Measurements from ENCODE around the gene ITGB1BP1.
"Not testable (repeated sequence)": the region's sequence is repeated elsewhere in the genome, so short reads cannot be mapped to it uniquely, and the experiment has no call there.

Gene ITGB1BP1

DNA sequence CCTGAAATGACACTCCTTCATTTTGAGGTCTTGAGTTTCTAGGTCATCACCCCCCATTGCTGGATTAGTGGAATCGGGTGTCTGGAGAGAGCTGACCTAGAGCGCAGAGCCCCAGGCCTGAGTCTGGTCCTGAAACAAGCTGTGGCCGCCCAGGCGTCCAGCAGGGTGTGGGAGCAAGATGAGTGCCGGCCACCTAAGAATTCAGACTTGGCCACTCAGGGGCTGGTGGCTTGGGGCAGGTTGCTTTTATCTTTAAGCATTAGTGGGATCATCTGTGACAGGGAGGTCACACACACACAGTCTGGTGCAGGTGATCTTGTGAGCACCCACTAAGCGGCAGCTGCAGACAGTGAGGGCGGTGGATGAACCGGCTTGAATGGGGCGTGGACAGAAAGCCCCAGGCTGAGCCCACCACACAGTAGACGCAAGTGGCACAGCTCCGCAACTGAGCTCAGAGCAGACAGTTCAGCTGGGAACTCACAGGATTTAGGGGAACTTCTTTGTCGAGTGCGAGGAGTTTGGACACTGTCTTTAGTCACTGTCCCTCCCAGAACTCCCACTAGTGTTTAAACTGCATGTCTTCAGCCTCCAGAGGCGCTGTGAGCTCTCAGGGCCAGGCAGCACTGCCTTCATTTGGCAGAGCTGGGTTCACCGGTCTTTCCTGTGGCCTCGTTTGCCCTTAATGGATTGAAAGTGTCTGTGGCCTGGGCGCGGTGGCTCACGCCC lies 21.5 kb downstream of the ITGB1BP1 start:
- TF ChIP-seq, protein P1, sequence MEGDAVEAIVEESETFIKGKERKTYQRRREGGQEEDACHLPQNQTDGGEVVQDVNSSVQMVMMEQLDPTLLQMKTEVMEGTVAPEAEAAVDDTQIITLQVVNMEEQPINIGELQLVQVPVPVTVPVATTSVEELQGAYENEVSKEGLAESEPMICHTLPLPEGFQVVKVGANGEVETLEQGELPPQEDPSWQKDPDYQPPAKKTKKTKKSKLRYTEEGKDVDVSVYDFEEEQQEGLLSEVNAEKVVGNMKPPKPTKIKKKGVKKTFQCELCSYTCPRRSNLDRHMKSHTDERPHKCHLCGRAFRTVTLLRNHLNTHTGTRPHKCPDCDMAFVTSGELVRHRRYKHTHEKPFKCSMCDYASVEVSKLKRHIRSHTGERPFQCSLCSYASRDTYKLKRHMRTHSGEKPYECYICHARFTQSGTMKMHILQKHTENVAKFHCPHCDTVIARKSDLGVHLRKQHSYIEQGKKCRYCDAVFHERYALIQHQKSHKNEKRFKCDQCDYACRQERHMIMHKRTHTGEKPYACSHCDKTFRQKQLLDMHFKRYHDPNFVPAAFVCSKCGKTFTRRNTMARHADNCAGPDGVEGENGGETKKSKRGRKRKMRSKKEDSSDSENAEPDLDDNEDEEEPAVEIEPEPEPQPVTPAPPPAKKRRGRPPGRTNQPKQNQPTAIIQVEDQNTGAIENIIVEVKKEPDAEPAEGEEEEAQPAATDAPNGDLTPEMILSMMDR (IDR thresholded peaks at IDR 0.05; ENCODE audit: control insufficient read depth, extremely low read depth, insufficient read depth): no peak
- H3K4me3 ChIP-seq (ENCODE audit: low read depth, low read length): no peak overlapping the region
- no peak for DNase-seq (ENCODE audit: low read depth)

DNA sequence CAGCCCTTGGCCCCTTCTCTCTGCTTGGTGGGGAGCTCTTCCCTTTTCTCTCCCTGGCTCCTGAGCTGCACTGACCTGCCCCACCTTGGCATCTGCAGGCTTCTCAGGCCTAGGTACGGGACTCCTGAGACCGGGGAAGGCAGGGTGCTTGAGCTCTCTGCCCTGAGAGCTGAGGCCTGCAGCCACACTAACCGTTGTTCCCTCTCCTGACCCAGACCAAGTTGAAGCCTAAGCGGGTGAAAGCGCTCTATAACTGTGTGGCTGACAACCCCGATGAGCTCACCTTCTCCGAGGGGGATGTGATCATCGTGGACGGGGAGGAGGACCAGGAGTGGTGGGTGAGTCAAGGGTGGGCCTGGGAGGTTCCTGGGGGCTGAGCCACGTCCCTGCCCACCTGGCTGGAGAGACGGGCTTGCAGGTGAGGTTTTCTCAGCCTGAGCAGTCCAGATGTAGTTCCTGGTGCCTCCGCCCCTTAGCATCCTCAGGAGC lies 22.2 kb downstream of the ITGB1BP1 start:
- no peak for DNase-seq (ENCODE audit: low read depth)
- no peak overlapping the region for H3K4me3 ChIP-seq (ENCODE audit: low read depth, low read length)
- TF ChIP-seq, protein P1 (IDR thresholded peaks at IDR 0.05; ENCODE audit: control insufficient read depth, extremely low read depth, insufficient read depth): no peak

DNA sequence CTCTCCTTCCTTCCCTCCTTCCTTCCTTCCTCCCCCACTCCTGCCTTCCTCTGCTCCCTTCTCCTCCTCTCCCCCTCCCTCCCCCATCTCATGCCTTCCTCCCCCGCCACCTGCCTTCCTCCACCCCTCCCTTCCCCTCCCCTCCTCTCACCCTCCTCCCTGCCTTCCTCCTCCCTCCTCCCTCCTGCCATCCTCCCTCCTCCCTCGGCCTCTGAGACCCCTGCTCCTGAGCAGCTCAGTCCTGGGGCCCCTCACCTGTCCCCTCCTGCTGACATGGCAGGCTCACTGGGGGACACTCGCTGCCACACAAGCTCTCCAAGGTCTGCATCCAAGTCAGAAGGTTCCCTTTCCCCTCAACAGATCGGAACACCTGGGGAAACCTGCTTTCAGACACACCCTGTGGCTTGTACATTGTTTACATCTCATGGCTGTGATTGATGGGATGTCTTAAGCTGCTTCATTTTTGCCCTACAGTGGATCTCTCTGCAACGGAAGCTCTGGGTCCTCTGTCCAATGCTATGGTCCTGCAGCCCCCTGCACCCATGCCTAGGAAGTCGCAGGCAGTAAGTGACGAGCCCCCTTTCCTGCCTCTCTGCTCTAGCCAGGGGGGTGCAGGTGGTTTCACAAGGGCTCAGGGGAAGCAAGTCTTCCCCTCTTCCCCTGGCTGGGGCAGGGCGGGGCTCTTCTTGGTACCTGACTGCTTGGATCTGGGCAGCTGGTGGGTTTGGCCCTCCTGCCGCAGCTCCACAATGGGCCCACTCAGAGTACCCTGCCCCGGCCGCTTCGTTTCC lies 22.9 kb downstream of the ITGB1BP1 start:
- H3K4me3 ChIP-seq (ENCODE audit: low read depth, low read length): no peak overlapping the region
- no peak for DNase-seq (ENCODE audit: low read depth)
- TF ChIP-seq, protein P1 (IDR thresholded peaks at IDR 0.05; ENCODE audit: control insufficient read depth, extremely low read depth, insufficient read depth): no peak

DNA sequence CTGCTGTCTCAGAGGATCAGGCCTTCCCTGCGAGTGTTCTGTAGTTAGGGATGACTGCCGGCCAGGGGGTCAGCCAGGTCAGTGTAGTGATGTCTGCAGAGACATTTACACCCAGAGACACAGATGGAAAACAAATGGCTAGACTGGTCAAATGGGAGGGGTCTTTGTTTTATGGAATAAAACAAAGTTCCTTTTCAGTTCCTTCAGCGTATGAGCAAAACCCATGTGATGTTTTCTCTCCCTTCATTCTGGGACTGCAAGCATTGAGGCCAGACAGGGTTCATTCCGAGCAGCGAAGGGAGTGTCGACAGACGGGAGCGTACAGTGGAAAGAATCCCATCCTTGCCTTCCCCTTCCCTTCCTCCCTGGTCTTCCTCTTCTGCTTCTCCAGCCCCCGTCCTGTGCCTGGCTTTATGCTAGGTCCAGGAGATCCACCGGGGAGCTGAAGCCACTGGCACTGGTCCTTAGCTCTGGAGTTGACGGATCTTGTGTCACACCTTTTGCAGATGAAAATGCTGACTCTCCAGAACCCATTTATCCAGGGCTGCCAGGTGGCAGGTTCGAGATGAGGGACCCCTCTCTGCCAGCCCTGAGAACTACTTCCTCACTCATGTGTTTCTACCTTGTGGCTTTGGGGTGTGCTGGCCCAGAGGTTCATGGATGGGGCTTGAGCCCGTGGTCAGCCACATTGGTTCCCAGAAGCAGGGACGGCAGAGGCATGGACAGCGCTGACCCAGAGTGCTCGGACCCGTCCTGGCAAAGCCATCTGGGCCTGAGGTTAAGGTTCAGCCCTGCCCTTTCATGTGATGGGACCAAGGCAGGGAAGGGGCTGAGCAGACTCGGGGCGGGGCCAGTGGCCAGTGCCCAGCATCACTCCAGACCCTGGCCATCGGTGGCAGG lies 24.2 kb downstream of the ITGB1BP1 start:
- DNase-seq (ENCODE audit: low read depth): no peak
- TF ChIP-seq, protein P1 (IDR thresholded peaks at IDR 0.05; ENCODE audit: control insufficient read depth, extremely low read depth, insufficient read depth): no peak
- H3K4me3 ChIP-seq (ENCODE audit: low read depth, low read length): no peak overlapping the region

DNA sequence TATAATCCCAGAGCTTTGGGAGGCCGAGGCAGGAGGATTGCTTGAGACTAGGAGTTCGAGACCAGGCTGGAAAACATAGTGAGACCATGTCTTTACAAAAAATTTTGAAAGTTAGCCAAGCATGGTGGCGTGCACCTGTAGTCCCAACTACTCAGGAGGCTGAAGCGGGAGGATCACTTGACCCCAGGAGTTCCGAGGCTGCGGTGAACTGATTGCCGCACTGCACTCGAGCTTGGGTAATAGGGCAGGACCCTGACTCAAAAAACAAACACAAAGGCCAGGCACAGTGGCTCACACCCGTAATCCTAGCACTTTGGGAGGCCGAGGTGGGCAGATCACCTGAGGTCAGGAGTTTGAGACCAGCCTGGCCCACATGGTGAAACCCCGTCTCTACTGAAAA lies 25.1 kb downstream of the ITGB1BP1 start:
- not testable (repeated sequence) for DNase-seq (ENCODE audit: low read depth); H3K4me3 ChIP-seq (ENCODE audit: low read depth, low read length)

DNA sequence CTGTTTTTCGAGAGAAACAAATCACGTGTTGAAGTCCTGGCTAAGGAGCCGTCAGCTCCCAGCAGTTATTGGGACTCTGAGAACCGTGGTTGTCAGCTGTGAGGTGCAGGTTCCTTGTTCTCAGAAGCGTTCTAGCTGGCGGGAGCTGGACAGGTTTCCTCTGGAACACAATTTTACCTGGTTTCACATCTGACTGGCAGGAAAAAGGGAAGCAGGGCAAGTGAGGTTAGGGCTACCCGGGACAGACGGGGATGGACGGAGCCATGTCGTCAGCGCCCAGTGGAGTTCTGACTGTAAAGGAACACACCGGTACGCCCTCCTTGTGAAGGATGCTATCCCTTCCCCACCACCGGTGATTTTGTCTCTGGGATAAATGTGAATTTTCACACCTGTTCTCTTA lies 26.1 kb downstream of the ITGB1BP1 start:
- TF ChIP-seq, protein P1 (IDR thresholded peaks at IDR 0.05; ENCODE audit: control insufficient read depth, extremely low read depth, insufficient read depth): no peak
- no peak for DNase-seq (ENCODE audit: low read depth)
- H3K4me3 ChIP-seq (ENCODE audit: low read depth, low read length): no peak overlapping the region

DNA sequence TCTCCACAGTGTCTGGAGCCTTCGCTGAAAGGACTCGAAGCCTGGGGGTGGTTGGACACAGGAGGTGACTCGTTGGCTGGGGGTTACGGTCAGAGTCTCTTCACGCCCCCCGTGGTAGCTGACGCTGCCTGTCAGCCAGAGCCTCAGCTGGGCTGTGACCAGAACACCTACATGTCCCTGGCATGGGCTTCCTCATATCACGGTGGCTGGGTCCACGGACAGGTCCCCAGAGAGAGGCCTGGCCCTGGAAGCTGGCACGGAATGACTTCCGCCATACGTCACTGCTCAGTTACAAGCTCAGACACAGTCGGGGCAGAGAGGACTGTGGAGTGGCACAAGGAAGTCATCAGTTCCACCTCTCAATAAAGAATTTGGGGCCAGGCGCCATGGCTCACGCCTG lies 28.5 kb downstream of the ITGB1BP1 start:
- no peak overlapping the region for H3K4me3 ChIP-seq (ENCODE audit: low read depth, low read length)
- DNase-seq (ENCODE audit: low read depth): no peak
- TF ChIP-seq, protein P1 (IDR thresholded peaks at IDR 0.05; ENCODE audit: control insufficient read depth, extremely low read depth, insufficient read depth): no peak

All from LNCaP clone FGC (cell line).